GM12872 (cell line): ENCODE data around the gene SLC39A2.

Experiments used
- CTCF ChIP-seq: IDR thresholded peaks from 3 replicates; pipeline ENCODE4 v1.5.1; 2011; ENCODE audit warnings: low read depth, mild to moderate bottlenecking, low read length, moderate library complexity; ENCODE audit not compliant: insufficient read depth

Gene SLC39A2

GRCh38 chr14:21001218-21001617, 2.1 kb downstream of the SLC39A2 start:
- TF ChIP-seq CTCF, result no peak

GRCh38 chr14:21003788-21004346, 4.8 kb downstream of the SLC39A2 start:
- no peak for TF ChIP-seq CTCF

GRCh38 chr14:21011136-21011535, 12.0 kb downstream of the SLC39A2 start:
- TF ChIP-seq CTCF, result no peak

GRCh38 chr14:21014761-21015190, 15.7 kb downstream of the SLC39A2 start:
- TF ChIP-seq CTCF, result peak; percentile 84

- no peak for TF ChIP-seq CTCF
These were observed 16.2 kb downstream of the SLC39A2 start for GRCh38 chr14:21015312-21015711.

GRCh38 chr14:21016413-21017190, 17.5 kb downstream of the SLC39A2 start:
- no peak for TF ChIP-seq CTCF

- no peak for TF ChIP-seq CTCF
These were observed 18.6 kb downstream of the SLC39A2 start for GRCh38 chr14:21017528-21018245.
